GM21786 (cell line): ENCODE data around the gene CA7.
A peak's percentile ranks its signal among the peaks of the same experiment; 100 is the strongest.

Source experiments
- ATAC-seq: cut with Tn5 transposase; IDR thresholded peaks from one replicate; pipeline ENCODE4 v1.9.1; 2021; ENCODE audit not compliant: unreplicated experiment

CA7 gene

DNA sequence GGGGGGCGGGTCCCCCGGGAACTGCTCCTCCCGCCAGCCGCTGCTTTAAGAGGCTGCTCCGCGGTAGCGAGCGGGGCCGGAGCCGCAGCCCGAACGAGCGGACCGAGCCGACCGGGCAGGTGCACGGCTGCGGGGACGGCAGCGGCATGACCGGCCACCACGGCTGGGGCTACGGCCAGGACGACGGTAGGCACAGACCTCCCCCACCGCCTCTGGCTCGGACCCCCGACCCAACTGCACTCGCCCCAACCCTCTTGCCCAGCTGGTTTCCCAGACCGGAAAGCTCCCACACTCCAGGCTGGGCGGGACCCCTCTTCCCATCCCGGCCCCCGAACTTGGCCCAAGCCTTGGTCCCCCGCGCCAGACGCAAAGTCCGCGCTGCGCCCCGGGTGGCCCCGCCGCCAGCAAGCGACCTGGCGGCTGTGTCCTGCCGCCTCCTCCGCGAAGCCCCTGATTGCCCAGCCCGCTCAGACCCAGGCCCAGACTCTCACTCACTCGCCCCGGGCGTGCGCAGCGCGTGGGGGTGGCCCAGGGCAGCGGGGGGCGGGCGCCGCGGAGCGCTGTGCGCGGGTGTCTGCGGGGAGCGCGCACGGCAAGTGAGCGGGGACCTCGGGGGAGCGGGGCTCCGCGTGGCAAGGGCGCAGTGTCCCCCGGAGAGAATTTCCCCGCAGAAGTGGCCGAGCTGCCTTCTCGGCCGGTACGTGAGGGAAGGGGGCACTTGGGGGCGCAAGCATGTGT is at the start of gene CA7:
Gene CA7, plus strand, starts transcription at position 73 of the 738 bp plus-strand sequence. Its CDS starts 74 bp downstream, at position 147.
- no peak for ATAC-seq

DNA sequence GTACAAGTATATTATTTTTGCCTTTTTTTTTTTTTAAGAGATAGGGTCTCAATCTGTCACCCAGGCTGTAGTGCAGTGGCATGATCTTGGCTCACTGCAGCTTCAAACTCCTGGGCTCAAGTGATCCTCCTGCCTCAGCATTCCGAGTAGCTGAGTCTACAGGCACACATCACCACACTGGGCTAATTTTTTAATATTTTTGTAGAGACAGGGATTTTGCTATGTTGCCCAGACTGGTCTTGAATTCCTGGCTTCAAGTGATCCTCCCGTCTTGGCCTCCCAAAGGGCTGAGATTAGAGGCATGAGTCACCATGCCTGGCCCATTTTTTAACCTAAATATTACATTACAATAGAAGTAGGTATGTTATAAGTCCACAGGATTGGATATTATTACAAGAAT is 46.1 kb upstream of the CA7 start:
- no peak for ATAC-seq

DNA sequence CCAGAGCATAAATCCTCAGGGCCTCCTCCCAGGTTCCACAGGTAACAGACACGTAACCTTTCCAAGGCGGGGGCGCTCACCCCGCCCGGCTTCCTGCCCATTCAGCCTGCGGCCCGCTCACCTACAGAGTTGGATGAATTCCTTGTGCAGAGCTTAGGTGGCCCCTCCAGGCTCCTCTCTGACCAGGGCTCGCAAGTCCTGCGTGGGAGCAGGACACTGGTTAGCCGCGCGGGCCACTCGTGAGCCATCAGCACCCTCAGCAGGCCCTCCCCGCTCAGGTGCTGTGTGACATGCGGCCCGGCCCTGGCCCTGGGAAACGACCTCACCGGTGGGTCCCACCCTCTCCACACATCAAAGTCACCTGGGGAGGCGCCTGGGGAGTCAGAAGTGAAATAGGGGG is 43.4 kb upstream of the CA7 start:
- no peak for ATAC-seq

DNA sequence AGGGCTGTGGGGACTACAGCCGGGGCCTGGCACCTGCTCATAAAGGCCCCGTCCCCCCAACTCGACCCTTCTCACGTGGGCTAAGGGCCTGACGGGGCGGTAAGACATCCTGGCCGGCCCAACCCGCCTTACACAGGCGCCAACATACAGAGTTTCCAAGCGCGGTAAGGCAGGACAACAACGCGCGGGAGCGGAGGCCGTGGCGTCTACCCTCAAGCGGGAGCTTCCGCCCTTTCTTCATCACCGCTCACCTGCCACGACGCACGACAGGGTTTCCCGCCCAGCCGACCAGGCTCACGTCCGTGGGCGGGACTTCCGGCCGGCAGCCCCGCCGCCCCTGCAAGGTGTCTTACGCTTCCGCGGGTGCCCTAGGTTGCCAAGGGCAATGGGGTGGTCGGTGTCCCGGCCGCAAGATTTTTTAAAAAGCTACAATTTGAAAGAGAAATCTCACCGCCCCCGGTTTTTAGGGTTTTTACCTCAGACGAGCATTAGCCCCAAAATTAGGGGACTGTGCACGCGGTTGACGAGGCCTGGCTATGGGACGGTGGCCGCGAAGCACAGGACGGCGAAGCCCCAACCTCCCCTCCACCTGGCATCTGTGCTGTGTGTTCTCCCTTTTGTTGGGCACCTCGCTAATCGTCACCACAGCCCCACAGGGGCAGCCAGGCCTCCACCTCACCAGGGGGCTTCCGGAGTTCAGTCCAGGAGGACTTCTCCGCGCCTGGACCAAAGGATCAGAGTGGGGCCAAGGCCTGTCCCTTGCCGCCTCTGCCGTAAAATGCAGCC is 42.7 kb upstream of the CA7 start, which contains the start of gene TERB1:
Gene TERB1, minus strand, starts transcription at position 265 of the 786 bp plus-strand sequence. CDS start 4,786 bp downstream, outside the sequence.
- ATAC-seq: no peak

DNA sequence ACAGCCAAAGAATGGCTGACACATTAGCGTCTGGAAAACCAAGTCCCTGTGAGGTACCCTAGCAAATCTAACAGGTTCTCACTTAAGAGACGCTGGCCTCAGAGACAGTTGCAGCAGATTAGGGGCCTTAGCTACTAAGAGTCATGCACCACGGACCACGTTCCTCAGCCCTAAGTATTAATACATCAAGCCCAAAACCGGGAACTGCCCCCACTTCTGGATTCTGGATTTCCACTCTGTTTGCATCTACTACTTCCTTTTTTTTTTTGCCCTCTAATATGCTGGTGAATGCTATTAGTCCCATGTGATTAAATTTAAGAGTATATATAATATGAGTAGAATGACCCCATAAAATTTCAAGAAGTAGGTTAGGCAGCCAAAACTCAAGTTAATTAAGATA is 42.1 kb upstream of the CA7 start:
- no peak for ATAC-seq

DNA sequence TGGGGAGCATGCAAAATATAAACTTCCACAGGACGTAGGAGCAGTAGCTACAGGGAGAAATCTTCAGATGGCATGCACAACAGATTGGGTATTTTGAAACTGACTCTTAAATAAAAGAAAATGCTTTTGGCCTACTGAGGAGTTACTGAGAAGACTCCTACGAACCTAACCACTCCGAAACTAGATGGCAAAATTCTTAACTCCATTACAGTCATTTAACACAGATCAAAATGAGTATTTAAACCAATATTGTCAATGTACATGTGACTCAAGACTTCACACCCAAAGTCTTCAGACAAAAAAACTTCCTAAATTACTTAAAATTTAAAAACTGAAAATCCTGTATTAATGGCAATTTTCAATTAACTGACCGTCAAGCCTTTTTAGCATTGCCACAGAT is 34.4 kb upstream of the CA7 start:
- ATAC-seq: no peak

DNA sequence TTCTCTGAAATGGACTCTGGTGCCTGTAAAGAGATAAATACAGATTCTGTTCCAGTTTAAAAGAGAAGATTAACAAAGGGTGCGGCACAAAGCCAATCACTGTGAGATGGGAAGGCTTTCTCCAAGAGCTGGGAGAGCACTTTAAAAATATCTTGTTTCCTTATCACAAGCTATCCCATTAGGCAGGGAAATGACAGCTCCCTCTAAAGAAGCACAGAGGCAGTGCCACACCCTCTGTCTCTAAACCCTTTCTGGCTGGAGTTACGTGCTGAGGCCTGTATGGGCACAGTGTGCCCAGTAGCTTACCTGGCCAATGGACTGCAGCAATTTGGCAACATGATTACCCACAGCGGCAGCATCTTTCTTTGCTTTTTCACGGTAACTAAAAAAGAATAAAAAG is 33.8 kb upstream of the CA7 start:
- no peak for ATAC-seq

DNA sequence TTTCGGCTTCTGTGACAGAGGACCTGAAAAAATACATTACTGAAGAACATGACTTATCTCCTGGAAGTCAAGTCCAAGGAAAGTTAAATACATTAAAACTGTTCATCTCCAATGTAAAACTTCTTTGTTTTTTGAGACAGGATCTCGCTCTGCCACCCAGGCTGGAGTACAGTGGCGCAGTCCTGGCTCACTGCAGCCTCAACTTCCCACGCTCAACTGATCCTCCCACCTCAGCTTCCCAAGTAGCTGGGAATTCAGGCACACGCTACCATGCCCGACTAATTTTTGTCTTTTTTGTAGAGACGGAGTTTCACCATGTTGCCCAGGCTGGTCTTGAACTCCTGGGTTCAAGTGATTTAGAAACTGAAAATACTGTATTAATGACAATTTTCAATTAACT is 33.2 kb upstream of the CA7 start:
- no peak for ATAC-seq

DNA sequence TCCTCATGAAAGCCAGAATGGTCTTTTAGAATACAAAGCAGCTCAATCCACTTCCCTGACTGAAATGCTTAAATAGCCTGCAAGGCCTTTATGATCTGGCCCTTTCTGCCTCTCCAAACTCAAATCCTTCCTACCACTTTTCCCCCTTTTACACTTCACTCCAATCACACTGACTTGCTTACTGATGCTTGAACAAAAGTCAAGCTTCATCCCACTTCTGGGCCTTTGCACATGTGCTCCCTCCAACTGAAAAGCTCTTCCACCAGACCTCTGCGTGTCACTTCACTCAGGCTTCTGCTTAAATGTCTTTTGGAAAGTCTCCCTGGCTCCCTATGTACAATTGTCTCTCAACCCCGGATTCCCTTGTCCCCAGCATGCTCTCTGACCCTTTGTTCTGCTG is 29.5 kb upstream of the CA7 start:
- no peak for ATAC-seq

DNA sequence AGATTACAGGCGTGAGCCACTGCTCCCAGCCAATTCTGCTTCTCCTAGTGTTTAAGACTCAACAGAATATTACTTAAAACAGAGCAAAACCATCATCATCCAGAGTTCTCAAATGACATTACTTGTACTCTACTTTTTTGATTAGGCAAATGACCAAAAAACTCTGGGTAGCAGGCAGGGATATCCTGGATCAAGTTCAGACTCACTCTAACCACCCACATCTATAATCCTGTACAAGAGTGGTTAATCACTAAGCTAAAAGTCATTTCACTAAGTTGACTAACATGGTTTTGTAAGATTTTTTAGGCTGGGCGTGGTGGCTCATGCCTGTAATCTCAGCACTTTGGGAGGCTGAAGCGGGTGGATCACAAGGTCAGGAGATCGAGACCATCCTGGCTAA is 20.2 kb upstream of the CA7 start:
- no peak for ATAC-seq

DNA sequence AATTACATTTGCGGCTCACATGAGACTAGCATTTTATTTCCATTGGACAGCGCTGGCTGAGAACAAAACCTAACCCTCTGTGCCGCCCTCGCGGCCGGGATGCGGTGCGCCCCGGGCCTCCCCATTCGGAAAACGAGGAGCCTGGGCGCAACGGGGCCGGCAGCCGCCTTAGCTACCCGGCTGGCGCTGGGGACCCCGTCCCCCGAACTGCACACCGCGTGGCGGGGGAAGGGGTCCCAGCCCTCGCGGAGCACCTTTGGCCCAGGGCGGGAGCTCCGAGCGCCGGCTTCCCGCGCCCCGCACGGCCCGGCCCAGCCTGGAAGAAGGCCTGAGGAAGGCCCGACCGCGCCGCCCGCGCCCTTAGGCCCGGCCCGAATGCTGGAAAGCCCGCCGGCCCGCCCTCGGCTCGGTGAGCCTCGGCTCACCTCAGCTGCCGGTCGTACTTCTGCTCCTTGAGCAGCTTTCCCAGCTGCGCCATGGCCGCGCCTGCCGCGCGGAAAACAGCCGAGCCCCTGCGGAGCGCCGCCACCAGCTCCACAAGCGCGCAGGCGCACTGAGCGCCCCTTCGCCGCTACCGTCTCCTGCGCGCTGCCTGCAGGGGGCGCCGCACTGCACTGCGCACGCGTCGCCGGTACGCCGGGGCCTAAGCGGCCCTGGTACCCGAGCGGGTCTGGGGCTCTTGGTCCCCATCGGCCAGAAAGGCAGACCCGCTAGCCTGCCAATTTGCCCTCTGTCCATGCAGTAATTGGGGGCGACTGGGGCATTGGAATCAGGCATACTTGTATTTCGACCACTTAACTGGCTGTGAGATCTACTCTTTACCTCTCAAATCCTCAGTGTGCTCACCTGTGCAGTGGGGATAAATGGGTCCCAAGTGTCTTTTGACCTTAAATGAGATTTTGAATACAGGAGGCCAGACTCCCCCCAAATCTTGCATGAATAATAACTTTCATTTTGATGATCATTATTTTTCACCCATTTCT is 13.5 kb upstream of the CA7 start, which contains the start of gene NAE1:
Gene NAE1, minus strand, starts transcription at position 555 of the 983 bp plus-strand sequence. Its CDS starts 77 bp downstream, at position 478.
- ATAC-seq: peak; percentile 89

DNA sequence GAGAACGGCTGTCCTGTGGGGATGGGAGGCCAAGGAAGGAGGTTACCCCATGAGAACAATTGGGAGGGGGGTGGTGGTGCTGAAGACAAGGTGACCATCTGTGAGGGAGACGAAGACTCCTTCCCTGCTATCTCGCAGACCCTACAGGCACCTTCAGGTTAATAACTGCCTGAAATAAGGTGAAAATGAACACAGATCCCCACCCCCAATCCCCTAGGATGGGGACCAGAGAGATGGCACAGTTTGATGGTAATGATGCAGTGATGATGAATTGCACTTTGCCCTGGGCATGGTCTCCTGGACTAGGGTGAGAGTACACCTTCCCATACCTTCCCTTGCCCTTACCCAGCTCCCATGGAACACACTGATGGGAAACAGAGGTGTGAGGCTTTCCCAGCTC is 12.0 kb upstream of the CA7 start:
- ATAC-seq: no peak

DNA sequence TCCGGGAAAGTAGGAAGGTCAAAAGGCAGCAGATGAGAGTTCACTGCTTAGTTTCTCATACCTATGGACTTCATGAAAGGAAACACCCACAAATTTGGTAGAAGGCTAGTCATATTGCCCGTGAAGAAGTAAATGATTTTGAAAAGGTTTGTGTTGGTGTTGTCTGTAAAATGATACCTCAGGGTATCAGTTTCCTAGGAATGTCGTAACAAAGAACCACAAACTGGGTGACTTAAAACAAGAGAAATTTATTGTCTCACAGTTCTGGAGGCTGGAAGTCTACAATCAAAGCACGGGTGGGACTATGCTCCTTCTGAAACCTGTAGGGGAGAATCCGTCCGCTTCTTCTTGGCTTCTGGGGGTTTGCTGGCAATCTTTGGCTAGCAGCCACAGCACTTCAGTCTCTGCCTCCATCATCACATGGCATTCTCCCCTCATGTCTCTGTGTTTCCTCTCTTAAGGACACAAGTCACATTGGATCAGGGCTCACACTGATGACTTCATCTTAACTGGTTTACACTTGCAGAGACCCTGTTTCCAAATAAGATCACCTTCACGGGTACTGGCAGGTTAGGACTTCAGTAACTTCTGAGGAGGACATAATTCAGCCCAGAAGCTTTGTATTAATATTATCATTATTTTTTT is 11.4 kb upstream of the CA7 start:
- no peak for ATAC-seq

DNA sequence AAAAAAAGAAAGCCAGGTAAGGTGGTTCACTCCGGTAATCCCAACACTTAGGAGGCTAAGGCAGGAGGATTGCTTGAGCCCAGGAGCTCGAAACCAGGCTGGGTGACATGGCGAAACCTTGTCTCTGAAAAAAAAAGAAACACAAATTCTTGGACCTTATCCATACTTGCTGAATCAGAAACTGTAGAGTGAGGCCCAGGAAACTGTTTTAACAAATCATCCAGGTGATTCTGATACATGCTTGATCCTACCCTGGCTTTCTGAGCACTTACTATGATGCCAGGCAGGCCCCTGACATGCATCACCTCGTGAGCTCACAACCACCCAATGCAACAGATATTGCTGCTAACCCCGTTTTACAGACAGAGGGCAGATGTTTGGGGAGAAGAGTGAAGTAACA is 9.5 kb upstream of the CA7 start:
- no peak for ATAC-seq

DNA sequence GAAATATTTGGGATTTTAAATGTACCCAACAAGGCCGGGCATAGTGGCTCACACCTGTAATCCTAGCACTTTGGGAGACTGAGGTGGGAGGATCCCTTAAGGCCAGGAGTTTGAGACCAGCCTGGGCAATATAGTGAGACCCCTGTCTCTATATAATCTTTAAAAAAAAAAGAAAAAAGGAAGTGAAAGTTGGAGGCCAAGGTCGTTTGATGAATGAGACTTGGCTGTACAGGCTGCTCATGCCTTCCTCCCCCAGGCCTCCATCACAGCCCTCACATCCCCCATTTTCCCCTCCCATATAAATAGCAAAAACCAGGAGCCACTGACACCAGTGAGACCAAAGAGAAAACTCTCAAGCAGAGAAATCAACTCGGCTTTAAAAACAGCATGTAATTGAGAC is 3.3 kb upstream of the CA7 start:
- ATAC-seq: no peak

DNA sequence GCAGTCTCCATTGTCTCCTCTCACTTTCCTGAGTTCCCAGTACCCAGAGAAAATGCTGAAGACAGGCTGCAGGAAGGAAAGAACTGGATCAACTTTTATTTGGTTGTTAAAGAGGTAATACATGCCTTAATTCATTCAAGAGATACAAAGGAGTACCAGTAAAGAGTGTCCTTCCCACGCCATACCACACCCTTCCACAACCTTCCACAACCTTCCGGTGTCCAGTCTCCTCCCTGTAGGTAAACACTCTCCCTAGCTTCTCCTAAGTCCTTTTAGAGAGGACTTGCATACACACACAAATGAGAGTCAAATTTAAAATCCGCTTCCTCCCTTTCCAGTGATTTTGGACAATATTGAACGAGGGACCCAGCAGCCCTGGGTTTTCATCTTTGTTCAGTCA is 2.8 kb upstream of the CA7 start:
- ATAC-seq: no peak

DNA sequence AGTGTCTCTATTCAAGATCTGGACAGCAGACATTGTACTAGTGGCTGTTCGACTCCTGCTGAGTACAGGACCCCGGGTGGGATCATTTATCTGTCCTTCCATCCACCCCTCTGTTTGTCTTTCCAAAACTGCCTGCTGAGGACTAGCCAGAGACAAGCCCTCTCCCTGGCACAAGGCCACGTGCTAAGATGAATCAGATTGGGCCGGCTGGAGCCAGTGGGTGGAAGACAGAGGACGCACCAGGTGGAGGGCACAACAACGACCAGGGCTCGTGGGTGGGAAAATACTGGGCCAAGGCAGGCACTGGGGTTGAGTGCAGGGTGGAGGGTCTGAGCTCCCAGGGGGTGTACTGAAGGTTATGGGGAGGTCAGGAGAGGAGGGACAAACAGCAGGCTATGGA is 1.4 kb upstream of the CA7 start:
- ATAC-seq: no peak

DNA sequence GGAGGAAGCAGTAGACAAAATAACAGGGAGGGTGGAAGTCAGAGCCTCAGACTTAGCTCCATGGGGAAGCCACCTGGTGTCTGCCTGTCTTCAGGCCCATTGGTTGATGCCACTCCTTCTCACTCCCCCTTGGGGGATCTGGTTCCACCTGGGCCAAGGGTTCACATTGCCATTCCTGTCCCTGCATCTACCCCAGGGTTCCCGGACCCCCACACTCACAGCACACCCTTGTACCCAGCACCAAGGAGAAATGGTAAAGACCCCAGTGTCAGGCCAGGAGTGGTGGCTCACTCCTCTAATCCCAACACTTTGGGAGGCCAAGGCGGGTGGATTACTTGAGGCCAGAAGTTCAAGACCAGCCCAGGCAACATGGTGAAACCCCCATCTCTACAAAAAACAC is 1.0 kb upstream of the CA7 start:
- ATAC-seq: no peak

DNA sequence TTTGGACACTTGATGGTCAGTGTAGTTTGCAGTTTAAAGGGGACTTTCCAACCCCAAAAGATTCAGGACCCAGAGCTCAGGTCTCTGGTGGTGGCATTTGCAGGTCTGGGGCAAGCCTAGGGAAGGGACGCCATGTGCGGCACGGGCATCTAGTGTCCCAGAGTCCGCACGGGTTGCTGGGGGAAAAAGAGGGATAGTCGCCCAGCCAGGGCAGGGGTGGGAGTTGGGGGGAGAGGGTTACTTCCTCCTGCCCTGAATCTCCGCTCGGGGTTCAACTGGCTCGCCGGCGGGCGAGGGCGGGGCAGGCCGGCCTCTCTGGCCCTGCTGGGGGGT is 239 bp upstream of the CA7 start:
- ATAC-seq: no peak

DNA sequence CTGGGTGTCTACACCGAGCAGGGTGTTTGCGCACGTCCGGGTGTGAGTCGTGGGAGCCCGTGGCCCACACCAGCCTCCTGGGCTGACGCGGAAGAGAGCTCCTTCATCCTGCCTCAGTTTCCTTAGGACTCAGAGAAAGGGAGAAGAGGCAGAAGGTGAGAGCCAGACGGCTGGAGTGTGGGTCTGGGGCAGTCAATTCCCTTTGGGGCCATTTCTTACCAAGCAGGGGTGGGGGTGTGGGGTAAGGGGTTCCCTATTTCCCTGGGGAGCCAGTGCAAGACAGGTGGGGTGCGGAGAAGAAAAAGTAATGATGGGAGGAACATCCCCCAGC is 831 bp downstream of the CA7 start:
- ATAC-seq: no peak

DNA sequence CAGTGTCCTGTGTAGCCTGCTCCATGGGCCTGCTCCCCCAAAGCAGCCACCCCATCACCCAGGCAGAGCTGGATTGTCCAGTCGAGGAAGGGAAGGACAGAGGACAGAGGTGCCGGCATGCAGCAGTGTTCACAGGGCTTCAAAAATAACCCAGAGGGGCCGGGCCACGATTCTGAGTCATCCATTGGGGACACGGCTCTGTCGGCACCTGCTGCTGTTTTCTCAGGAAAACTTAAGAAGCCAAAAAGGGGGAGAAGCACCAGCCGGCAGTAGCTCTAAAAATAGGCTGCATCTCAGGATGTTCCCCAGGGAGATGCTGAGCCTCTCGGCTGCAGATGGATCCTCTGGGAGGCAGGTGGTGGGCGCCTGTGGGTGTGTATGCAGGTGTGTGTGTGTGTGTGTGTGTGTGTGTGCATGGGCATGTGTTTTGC is 1.6 kb downstream of the CA7 start:
- ATAC-seq: no peak
